ENCODE results near the gene ETV3.
A peak's percentile ranks its signal among the peaks of the same experiment; 100 is the strongest.

Gene ETV3

DNA sequence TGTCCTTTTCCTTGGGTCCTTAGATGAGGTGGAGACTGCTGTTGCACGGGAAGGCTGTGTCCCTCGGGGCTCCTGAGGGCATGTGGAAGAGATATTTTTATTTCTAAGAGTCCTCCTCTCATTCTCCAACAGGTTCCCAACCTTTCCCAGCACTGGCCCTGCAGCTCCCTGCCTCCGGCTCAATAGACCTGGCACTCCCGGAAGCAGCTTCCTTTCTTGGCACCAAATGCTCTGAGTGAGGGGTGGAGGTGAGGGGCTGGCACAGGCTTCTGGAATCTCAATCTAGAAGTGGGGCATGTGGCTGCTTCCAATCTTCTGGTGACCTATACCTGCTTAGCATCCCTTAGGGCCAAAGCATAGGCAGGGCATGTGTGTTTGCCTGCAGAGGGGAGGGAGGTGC is 43.1 kb downstream of the ETV3 start:
- DNase-seq (ENCODE audit: low read depth in 2 of 3, low spot score in 1 of 3), result no peak

DNA sequence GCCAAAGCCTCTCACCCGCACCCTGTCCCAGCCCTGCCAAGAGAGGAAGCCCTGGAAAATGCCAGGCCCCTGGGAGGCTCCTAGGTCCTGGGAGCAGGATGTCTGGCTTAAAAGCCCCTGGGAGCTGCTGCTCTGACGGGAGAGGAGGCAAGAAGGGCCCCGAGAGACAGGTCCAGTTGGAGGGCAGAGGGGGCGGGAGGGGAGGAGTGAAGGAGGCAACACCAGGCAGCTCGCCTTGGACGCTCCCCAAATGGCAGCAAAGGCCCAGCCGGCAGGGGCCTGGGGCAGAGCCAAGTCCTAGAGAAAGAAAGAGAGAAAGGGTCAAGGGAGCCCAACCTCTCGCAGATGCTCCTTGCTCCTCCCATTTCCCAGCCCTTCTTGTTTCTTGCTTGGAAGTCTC is 45.4 kb downstream of the ETV3 start:
- DNase-seq (ENCODE audit: low read depth in 2 of 3, low spot score in 1 of 3), result no peak

DNA sequence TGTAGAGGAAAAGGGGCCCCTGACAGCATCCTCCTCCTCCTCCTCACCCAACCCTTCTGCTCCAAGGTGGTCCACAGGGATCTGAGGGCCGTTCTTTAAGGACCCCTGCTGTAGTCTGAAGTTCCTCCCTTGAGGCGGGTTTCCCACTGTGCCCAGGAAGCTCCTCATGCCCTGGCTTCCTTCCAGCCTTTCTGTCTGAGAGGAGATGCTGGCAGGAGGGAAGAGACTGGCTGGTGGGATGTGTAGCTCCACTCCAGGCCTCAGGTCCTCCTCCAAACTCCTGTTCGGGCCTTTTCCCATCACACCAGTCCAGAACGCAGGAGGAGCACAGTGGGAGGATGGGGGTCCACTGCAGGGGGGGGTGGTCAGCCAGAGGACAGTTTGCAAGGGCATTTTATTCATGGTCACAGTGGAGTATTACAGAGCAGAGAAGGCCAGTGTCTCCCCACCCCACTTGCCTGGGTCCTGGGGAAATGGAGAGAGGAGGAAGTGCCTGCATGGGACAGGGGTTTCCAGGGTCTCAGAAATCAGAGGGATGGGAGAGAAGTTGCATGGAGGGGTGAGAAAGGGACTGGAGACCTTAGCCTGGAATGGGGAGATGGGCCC is 46.4 kb downstream of the ETV3 start:
- DNase-seq (ENCODE audit: low read depth in 2 of 3, low spot score in 1 of 3), result no peak

DNA sequence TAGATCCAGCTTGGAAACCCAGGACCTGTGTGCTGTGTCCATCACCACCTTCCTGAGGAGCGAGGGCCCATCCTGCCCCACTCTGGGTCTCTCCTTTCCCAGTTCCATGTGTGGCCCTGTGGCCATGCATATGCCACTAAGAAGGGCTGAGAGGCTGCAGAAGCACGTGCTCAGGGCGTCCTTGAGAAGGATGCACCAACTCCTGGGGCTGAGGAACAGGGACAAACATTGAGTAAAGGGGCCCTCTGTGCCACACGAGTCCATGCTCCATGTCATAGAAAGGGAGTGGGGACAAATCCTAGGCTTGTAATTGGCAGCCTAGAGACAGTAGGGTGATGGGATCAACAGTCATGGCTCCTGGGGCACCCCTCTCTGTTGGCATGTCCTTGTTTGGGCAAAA is 47.0 kb downstream of the ETV3 start:
- no peak for DNase-seq (ENCODE audit: low read depth in 2 of 3, low spot score in 1 of 3)

DNA sequence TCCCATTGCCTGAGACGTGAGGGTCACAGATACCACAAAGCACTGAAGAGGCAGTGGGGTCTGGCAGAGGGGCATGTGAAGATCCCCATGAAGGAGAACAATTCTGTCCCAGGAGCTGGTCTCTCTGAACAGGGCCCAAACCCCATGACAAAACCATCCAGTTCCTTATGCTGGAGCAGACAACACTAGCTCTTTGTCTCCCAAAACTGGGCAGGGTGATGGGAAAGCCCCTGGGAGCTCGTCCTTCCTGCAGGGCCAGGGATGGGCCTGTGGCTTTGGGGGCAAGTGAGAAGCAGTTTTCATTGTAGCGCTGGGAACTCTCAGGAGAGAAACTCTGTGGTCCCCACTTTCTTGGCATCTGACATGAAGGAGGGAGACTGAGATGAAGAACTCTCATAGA is 47.4 kb downstream of the ETV3 start:
- no peak for DNase-seq (ENCODE audit: low read depth in 2 of 3, low spot score in 1 of 3)

DNA sequence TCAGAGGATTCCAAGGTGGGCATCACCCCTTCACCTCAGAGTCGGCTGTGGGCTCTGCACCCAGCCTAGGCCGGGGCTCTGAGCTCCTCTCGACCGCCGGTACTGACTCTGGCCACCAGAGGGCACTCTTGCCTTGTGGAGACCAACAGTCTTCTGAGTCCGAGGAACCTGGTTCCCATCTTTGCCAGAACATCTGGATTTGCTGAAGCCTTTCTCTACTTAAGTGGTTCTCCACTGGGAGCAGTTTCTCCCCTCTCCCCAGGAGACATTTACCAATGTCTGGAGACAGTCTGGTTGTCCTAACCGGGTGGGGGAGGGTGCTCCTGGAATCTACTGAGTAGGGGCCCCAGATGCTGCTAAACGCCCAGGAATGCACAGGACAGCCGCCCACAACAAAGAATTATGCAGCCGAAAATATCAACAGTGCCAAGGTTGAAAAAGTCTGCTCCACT is 48.0 kb downstream of the ETV3 start:
- peak; percentile 76 to 91 (median 84) for DNase-seq (ENCODE audit: low read depth in 2 of 3, low spot score in 1 of 3)

DNA sequence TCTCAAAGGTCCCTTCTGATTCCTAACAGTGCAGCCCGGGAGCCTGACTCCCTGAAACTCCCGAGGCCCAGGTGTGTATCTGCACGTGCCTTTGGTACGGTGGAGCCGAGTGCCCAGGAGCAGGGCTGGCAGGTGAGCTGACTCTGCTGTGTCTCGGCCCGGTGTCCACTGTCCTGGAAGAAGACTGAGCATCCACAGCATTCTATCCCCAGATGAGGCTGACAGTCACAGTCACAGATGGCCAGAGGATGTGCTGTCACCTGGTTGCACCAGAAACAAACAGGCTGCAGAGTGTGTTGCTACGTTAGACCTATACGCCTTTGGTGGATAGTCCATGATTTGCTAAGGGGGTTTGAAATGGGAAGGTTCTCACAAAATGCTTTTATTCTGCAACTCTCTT is 48.4 kb downstream of the ETV3 start:
- DNase-seq (ENCODE audit: low read depth in 2 of 3, low spot score in 1 of 3), result no peak

DNA sequence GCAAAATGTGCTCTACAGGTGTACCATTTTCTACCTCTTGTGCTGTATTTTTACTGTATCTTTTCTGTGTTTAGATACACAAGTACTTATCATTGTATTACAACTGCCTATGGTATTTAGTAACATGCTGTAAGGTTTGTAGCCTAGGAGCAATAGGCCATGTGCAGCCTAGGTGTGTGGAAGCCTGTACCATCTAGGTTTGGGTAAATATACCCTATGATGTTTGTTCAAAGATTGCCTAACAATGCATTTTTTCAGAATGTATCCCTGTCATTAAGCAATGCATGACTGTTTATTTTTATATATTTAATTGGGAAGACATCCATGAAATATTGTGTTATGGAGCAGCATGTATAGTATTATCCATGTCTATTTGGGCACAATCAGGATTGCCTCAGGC is 49.6 kb downstream of the ETV3 start:
- DNase-seq (ENCODE audit: low read depth in 2 of 3, low spot score in 1 of 3), result no peak

DNA sequence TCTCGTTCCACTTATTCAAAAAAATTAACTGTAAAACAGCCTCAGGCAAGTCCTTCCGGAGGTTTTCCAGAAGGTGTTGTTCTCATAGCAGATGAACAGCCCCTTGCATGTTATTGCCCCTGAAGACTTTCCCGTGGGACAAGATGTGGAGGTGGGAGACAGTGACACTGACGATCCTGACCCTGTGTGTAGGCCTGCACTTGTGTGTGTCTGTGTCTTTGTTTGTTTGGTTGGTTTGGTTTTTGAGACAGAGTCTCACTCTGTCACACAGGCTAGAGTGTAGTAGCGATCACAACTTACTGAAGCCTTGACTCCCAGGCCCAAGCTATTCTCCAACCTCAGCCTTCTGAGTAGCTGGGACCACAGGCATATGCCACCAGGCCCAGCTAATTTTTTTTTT is 51.2 kb downstream of the ETV3 start:
- DNase-seq (ENCODE audit: low read depth in 2 of 3, low spot score in 1 of 3), result no peak

DNA sequence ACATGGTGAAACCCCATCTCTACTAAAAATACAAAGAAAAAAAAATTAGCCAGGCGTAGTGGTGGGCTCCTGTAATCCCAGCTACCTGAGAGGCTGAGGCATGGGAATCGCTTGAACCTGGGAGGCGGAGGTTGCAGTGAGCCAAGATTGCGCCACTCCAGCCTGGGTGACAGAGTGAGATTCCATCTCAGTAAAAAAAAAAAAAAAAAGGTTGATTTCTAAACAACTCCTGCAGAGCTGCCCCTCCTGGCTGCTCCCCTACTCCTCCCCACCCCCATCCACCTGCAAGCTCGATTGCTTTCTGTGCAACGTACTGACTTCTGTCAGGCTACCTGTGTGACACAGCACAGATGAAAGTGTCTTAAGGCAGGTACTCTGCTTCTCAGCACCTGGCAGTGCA is 51.9 kb downstream of the ETV3 start:
- DNase-seq (ENCODE audit: low read depth in 2 of 3, low spot score in 1 of 3), result no peak

DNA sequence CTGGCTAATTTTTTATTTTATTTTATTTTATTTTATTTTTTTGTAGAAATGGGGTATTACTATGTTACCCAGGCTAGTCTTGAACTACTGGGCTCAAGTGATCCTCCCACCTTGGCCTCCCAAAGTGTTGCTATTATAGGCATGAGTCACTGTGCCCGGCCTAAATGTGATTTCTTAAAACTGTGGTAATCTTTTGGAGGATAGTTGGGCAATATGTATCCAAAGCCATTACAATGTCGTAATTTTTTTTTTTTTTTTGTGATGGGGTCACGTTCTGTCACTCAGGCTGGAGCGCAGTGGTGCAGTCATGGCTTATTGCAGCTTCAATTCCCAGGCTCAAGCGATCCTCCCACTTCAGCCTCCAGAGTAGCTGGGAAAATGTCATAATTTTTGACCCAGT is 52.8 kb downstream of the ETV3 start:
- no peak for DNase-seq (ENCODE audit: low read depth in 2 of 3, low spot score in 1 of 3)

DNA sequence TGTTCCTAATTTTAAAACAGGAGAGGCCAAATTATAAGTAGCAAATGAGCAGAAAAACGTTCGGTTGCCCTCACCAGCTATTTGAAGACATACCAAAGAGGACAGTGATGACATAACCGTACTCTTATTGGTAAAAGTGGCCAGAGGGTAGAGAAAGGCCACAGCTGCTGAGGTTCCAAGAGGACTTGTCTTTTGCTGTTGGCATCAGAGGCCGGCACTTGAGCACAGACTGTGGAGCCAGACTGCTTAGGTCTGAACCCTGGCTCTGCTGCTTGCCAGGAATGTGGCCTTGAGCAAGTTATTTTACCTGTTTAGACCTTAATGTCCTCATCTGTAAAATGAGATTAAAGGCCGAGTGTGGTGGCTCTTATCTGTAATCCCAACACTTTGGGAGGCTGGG is 53.5 kb downstream of the ETV3 start:
- DNase-seq (ENCODE audit: low read depth in 2 of 3, low spot score in 1 of 3), result no peak

DNA sequence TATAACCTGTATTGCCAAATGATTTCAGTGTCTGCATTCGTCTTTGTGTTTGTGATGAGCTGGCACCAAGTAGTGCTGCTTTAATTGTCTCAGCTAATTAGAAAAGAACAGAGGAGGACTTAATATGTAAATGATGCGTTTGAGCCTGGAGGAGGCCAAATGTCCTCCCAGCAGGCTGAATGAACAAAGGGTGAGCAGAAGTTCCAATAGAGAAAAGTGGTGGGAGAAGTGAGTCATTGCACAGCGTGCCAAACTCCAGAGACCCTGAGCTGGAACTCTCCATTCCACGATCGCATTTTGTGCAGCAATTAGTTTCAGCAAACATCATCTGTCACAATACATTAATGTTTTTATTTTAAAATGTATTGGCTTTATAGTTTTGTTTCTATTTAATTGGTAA is 56.5 kb downstream of the ETV3 start:
- DNase-seq (ENCODE audit: low read depth in 2 of 3, low spot score in 1 of 3), result no peak

DNA sequence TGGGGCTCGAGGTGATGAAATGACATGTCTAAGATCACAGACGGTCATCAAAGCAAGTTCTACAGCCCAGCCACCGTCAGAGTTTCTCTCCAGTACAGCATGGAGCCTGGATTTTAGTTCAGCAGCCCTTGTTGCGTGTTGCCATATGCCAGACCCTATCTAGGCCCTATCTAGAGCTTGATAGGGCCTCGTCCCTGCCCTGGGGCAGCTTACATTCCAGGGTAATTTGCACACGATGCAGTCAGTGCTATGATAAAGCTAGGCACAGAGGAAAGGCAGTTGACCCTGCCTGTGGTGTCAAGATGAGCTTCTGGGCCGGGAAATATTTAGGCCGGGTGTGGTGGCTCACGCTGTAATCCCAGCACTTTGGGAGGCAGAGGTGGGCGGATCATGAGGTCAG is 57.5 kb downstream of the ETV3 start:
- DNase-seq (ENCODE audit: low read depth in 2 of 3, low spot score in 1 of 3), result no peak

DNA sequence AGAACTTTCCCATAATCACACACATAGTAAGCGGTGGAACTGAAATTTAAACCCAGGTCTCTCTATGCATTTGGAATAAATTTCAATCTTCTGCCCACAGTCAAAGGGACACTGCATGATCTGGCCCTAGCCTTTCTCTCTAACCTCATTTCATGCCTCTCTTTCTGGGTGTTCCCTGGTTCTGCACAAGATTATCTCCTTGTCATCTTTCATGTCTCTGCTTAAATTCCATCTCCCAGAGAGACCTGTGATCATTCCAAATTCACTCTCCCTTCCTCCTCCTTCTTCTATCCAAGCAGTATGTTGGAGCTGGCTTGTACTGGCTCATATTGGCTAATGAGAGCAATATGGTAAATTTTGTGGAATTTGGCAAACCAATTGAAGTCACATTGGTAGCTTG is 60.8 kb downstream of the ETV3 start:
- no peak for DNase-seq (ENCODE audit: low read depth in 2 of 3, low spot score in 1 of 3)

DNA sequence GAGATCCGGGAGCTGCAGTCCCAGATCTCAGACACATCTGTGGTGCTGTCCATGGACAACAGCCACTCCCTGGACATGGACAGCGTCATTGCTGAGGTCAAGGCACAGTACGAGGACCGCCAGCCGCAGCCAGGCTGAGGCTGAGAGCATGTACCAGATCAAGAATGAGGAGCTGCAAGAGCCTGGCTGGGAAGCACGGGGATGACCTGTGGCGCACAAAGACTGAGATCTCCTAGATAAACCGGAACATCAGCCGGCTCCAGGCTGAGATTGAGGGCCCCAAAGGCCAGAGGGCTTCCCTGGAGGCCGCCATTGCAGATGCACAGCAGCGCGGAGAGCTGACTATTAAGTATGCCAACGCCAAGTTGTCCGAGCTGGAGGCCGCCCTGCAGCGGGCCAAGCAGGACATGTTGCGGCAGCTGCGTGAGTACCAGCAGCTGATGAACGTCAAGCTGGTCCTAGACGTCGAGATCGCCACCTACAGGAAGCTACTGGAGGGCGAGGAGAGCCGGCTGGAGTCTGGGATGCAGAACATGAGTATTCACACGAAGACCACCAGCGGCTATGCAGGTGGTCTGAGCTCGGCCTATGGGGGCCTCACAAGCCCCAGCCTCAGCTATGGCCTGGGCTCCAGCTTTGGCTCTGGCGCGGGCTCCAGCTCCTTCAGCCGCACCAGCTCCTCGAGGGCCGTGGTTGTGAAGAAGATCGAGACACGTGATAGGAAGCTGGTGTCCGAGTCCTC is 64.1 kb downstream of the ETV3 start:
- DNase-seq (ENCODE audit: low read depth in 2 of 3, low spot score in 1 of 3), result peak; percentile 14 to 26 (median 23)
